Neuron (in vitro differentiated cells): ENCODE results near the gene GALNS.

ENCODE experiments used
- H2AFZ ChIP-seq: one replicate; pipeline ENCODE4 v1.6.1; 2013; ENCODE audit warnings: low read depth, mild to moderate bottlenecking, inconsistent platforms, low read length, moderate library complexity
- H3K27me3 ChIP-seq: one replicate; pipeline ENCODE4 v1.6.1; 2013; ENCODE audit warnings: low read length; ENCODE audit not compliant: insufficient read depth
- H3K36me3 ChIP-seq: one replicate; pipeline ENCODE4 v1.6.1; 2013; ENCODE audit warnings: low read length; ENCODE audit not compliant: insufficient read depth
- H3K4me1 ChIP-seq: one replicate; pipeline ENCODE4 v1.6.1; 2013; ENCODE audit warnings: low read length; ENCODE audit not compliant: insufficient read depth
- H3K4me3 ChIP-seq: 2 replicates; pipeline ENCODE4 v1.5.1; 2013; ENCODE audit warnings: mild to moderate bottlenecking, low read length, moderate library complexity
- H3K9me3 ChIP-seq: one replicate; pipeline ENCODE4 v1.6.1; 2013; ENCODE audit warnings: low read length

GALNS gene

DNA sequence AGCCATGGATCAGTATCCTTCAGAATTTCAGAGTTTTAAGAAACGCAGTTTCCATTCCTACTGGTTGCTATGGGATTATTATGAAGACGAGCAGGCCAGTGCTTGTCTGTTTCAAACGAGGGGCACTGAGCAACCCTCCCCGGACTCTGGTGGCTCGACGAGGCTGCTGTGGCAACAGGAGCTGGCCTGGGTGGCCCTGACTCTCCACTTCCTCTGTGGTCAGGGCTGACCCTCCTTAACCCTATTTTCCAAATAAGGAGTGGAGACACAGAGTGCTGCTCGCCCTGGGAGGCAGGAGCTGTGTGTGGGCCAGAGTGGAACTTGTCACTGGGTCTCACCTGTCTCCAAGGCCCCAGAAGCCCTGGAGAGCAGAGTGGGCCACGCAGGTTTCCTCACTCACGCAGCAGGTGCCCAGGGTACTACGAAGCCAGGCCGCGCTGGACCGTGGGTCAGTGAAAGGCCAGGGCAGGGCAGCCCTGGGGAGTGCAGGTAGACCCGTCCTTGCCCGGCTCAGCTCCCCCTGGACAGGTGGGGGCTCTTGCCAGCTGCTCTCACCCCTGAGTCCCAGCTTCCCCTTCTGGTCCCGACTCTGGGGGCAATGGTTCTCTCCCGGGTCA lies 3.3 kb downstream of the GALNS start:
- Histone ChIP-seq H3K9me3 (peaks cover 2% of the 10 kb centered on the region), H3K4me3 (no peak overlapping the region), H2AFZ (no peak overlapping the region), H3K4me1 (peaks cover 35% of the 10 kb centered on the region), H3K36me3 (peaks cover under 1% of the 10 kb centered on the region), H3K27me3 (no peaks in the 10 kb centered on the region)

- Histone ChIP-seq H3K4me1 (peaks cover 25% of the 10 kb centered on the region), H3K9me3 (peaks cover 2% of the 10 kb centered on the region), H3K36me3 (no peaks in the 10 kb centered on the region), H2AFZ (no peak overlapping the region), H3K4me3 (no peak overlapping the region), H3K27me3 (no peaks in the 10 kb centered on the region)
Observed at GRCh38 chr16:88851616-88852015, 5.1 kb downstream of the GALNS start.

DNA sequence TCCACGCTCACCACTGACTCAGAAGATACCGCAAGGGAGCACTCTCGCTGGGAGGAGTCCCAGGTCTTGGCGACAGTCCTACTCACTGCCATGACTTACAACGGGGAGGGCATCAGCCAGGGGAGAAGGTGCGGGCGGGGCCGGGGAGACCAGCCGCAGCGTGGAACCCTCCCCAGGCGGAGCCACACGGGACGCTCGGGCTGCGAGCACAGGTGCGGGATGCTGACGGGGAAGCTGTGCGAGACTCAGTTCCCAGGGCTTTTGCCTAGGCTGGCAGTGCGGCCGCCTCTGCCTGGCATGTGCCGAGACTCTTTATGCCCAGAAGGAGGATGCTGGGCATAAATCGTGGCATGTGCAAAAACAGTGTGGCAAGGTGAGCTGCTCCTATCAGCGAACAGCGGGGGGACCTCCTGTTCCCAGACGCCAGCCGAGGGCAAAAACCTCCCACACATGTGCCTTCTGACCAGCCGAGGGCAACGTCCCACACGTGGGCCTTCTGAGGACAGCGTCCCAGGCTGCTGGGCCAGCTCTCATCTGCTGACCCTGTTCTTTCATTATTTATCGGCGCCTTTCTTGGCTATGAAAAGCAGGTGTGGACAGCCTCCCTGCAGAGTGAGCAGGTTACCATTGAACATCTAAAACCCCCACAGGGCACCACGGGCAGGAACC lies 6.1 kb downstream of the GALNS start:
- H3K4me3 ChIP-seq: no peak overlapping the region
- H3K9me3 ChIP-seq: peaks cover 2% of the 10 kb centered on the region
- peaks cover 18% of the 10 kb centered on the region for H3K4me1 ChIP-seq
- no peak overlapping the region for H2AFZ ChIP-seq
- H3K27me3 ChIP-seq: no peaks in the 10 kb centered on the region
- no peaks in the 10 kb centered on the region for H3K36me3 ChIP-seq

GRCh38 chr16:88848557-88848956 lies 8.2 kb downstream of the GALNS start:
- Histone ChIP-seq H2AFZ (no peak overlapping the region), H3K9me3 (peaks cover 2% of the 10 kb centered on the region)

GRCh38 chr16:88847654-88848053 lies 9.1 kb downstream of the GALNS start:
- Histone ChIP-seq H3K4me3 (no peak overlapping the region), H2AFZ (no peak overlapping the region), H3K36me3 (no peaks in the 10 kb centered on the region), H3K9me3 (peaks cover 2% of the 10 kb centered on the region), H3K27me3 (no peaks in the 10 kb centered on the region), H3K4me1 (no peaks in the 10 kb centered on the region)

More at GRCh38 chr16:88848557-88848956, 8.2 kb downstream of the GALNS start:
- Histone ChIP-seq H3K27me3 (no peaks in the 10 kb centered on the region), H3K4me1 (peaks cover 5% of the 10 kb centered on the region), H3K4me3 (no peak overlapping the region), H3K36me3 (no peaks in the 10 kb centered on the region)

DNA sequence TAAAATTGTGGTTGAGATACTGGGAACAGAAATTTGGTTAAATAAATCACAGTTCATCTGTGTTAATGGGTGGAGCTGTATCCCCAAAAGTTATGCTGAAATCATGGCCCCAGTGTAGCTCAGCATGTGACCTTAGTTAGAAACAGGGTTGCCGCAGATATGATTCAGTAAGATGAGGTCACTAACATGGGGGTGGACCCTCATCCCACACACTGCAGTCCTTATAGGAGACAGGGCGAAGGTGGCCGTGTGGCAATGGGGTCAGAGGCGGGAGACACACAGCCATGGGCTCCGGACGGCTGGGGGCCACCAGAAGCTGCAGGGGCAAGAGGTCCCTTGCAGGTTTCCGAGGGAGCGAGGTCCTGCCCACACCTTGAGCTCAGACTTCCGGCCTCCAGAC lies 10.7 kb downstream of the GALNS start:
- no peaks in the 10 kb centered on the region for H3K36me3 ChIP-seq
- no peaks in the 10 kb centered on the region for H3K4me1 ChIP-seq
- no peaks in the 10 kb centered on the region for H3K9me3 ChIP-seq
- H2AFZ ChIP-seq: no peak overlapping the region
- H3K27me3 ChIP-seq: no peaks in the 10 kb centered on the region
- H3K4me3 ChIP-seq: no peak overlapping the region

- Histone ChIP-seq H2AFZ (no peak overlapping the region), H3K4me1 (no peaks in the 10 kb centered on the region), H3K36me3 (no peaks in the 10 kb centered on the region), H3K27me3 (no peaks in the 10 kb centered on the region), H3K4me3 (no peak overlapping the region), H3K9me3 (no peaks in the 10 kb centered on the region)
Observed at GRCh38 chr16:88844419-88845036, 12.2 kb downstream of the GALNS start.

DNA sequence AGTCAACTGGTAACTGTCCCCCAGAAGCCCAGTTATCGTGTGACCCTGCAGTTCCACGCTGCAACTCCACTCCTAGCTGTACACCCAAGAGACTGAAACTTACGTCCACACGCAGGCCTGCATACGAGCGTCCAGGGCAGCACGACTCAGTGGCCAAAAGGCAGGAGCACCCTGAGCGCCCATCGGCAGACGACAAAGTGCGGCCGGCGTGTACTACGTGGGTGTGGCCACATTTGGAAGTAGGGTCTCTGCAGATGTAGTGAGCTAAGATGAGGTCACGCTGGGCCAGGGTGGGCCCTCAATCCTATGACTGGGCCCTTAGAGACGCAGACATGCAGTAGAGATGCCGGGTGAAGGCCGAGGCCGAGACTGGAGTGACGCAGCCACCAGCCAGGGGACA lies 13.5 kb downstream of the GALNS start:
- Histone ChIP-seq H3K4me1 (no peaks in the 10 kb centered on the region), H3K9me3 (no peaks in the 10 kb centered on the region), H2AFZ (no peak overlapping the region), H3K27me3 (no peaks in the 10 kb centered on the region), H3K4me3 (no peak overlapping the region), H3K36me3 (no peaks in the 10 kb centered on the region)

- Histone ChIP-seq H3K36me3 (no peaks in the 10 kb centered on the region), H3K27me3 (no peaks in the 10 kb centered on the region), H2AFZ (no peak overlapping the region), H3K4me1 (no peaks in the 10 kb centered on the region), H3K9me3 (no peaks in the 10 kb centered on the region), H3K4me3 (no peak overlapping the region)
Observed at GRCh38 chr16:88842806-88843205, 13.9 kb downstream of the GALNS start.

DNA sequence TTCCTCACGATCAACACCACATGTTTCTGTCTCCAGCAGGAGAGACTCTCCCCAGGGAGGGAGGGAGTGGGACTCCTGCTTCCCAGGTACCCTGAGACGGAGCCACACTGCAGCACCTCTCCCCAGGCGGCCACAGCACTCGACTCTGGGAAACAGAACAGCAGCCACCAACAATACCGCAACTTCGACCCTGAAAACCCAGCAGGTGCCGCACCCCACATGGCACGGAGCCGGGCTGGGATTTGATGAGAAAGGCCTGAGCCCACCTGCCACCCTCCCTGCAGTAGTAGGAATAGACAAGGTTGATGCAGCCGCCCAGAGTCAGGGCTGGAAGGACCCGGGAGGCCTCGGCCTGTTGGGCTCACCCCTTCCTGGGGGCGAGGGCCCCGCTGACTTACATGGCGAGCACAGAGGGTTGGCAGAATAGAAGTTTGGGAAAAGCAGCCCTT lies 14.4 kb downstream of the GALNS start:
- Histone ChIP-seq H3K36me3 (no peaks in the 10 kb centered on the region), H3K4me3 (no peak overlapping the region), H3K4me1 (no peaks in the 10 kb centered on the region), H2AFZ (no peak overlapping the region), H3K27me3 (no peaks in the 10 kb centered on the region), H3K9me3 (no peaks in the 10 kb centered on the region)

- no peaks in the 10 kb centered on the region for H3K9me3 ChIP-seq
- no peaks in the 10 kb centered on the region for H3K4me1 ChIP-seq
- no peak overlapping the region for H2AFZ ChIP-seq
- no peaks in the 10 kb centered on the region for H3K27me3 ChIP-seq
- no peaks in the 10 kb centered on the region for H3K36me3 ChIP-seq
- H3K4me3 ChIP-seq: no peak overlapping the region
Observed at GRCh38 chr16:88841521-88842307, 15.0 kb downstream of the GALNS start.

- Histone ChIP-seq H3K4me3 (no peak overlapping the region), H3K4me1 (no peaks in the 10 kb centered on the region), H3K36me3 (no peaks in the 10 kb centered on the region), H2AFZ (no peak overlapping the region), H3K27me3 (no peaks in the 10 kb centered on the region), H3K9me3 (no peaks in the 10 kb centered on the region)
Observed at GRCh38 chr16:88840600-88841215, 16.0 kb downstream of the GALNS start.
